GM23338 (cell line): Measurements from ENCODE around the gene HDAC6. TPM values are rescaled to one million over a fixed set of nuclear protein-coding genes. Genes with fewer than 3 reads are reported as not detected.

ENCODE experiments used
- ATAC-seq: fragments of 200-7000 bp; cut with Tn5 transposase; 3 replicates; pipeline ENCODE4 v1.9.1; 2020
- DNase-seq: peaks from one replicate; pipeline ENCODE4 v3.0.0-alpha.2; 2015; ENCODE audit warnings: low spot score
- H2AFZ ChIP-seq: fragments of 200-600 bp; sonication (generic); 2 replicates; pipeline ENCODE4 v1.8.0; 2016; ENCODE audit warnings: antibody characterized with exemption, mild to moderate bottlenecking, moderate library complexity
- H3F3A ChIP-seq: fragments of 200-600 bp; sonication (generic); replicated peaks from 2 replicates; pipeline ENCODE4 v1.8.0; 2017; ENCODE audit warnings: antibody characterized with exemption, mixed run types, low read depth
- H3K27ac ChIP-seq: fragments of 200-600 bp; sonication (generic); 2 replicates; pipeline ENCODE4 v1.6.1; 2016; ENCODE audit warnings: low read depth
- H3K27me3 ChIP-seq: fragments of 200-600 bp; sonication (generic); 2 replicates; pipeline ENCODE4 v1.8.0; 2016; ENCODE audit warnings: mild to moderate bottlenecking, mixed run types, moderate library complexity; ENCODE audit not compliant: insufficient read depth
- H3K36me3 ChIP-seq: fragments of 200-600 bp; sonication (generic); 2 replicates; pipeline ENCODE4 v1.8.0; 2016; ENCODE audit warnings: mild to moderate bottlenecking; ENCODE audit not compliant: insufficient read depth
- H3K4me1 ChIP-seq: fragments of 200-600 bp; sonication (generic); 2 replicates; pipeline ENCODE4 v1.8.0; 2016; ENCODE audit warnings: mild to moderate bottlenecking, moderate library complexity; ENCODE audit not compliant: insufficient read depth
- H3K4me2 ChIP-seq: fragments of 200-600 bp; sonication (generic); 2 replicates; pipeline ENCODE4 v1.7.1; 2017; ENCODE audit warnings: mixed run types
- H3K4me3 ChIP-seq: fragments of 200-600 bp; sonication (generic); 2 replicates; pipeline ENCODE4 v1.6.1; 2016; ENCODE audit warnings: mixed run types
- H3K79me2 ChIP-seq: fragments of 200-600 bp; sonication (generic); replicated peaks from 2 replicates; pipeline ENCODE4 v1.8.0; 2017; ENCODE audit warnings: mild to moderate bottlenecking; ENCODE audit not compliant: insufficient read depth
- H3K9me2 ChIP-seq: fragments of 200-600 bp; sonication (generic); 2 replicates; pipeline ENCODE4 v1.8.0; 2017; ENCODE audit not compliant: insufficient read depth
- H4K20me1 ChIP-seq: fragments of 200-600 bp; sonication (generic); replicated peaks from 2 replicates; pipeline ENCODE4 v1.8.0; 2017; ENCODE audit warnings: mild to moderate bottlenecking; ENCODE audit not compliant: insufficient read depth
- H3K27ac Mint-ChIP-seq: 2 replicates; pipeline ENCODE4 v1.8.0; 2020; ENCODE audit warnings: inconsistent platforms, mild to moderate bottlenecking, moderate library complexity, mixed read lengths
- H3K27me3 Mint-ChIP-seq: 3 replicates; pipeline ENCODE4 v1.8.0; 2022; ENCODE audit warnings: low read depth, mild to moderate bottlenecking, moderate library complexity, mixed read lengths, inconsistent platforms; ENCODE audit not compliant: insufficient read depth, poor library complexity
- H3K36me3 Mint-ChIP-seq: 3 replicates; pipeline ENCODE4 v1.8.0; 2021; ENCODE audit warnings: low read depth, mild to moderate bottlenecking, inconsistent platforms, moderate library complexity, mixed read lengths
- H3K4me1 Mint-ChIP-seq: 3 replicates; pipeline ENCODE4 v1.8.0; 2020; ENCODE audit warnings: mild to moderate bottlenecking, inconsistent platforms, mixed read lengths
- H3K4me3 Mint-ChIP-seq: 3 replicates; pipeline ENCODE4 v1.8.0; 2021; ENCODE audit warnings: moderate library complexity, mild to moderate bottlenecking, inconsistent platforms, mixed read lengths
- H3K9me3 Mint-ChIP-seq: 3 replicates; pipeline ENCODE4 v1.8.0; 2020; ENCODE audit warnings: moderate library complexity, mild to moderate bottlenecking, inconsistent platforms, mixed read lengths
- CREB1 ChIP-seq: fragments of 250-450 bp; sonication (Bioruptor Pico); IDR thresholded peaks from 2 replicates; pipeline ENCODE4 v1.5.0; 2020; ENCODE audit warnings: low read depth, mild to moderate bottlenecking, moderate library complexity
- EZH2 ChIP-seq: fragments of 200-600 bp; sonication (generic); IDR thresholded peaks from one replicate; pipeline ENCODE4 v1.8.0; 2017; ENCODE audit warnings: antibody characterized with exemption, mild to moderate bottlenecking, low read depth; ENCODE audit not compliant: unreplicated experiment
- EZH2phosphoT487 ChIP-seq: fragments of 200-600 bp; sonication (generic); IDR thresholded peaks from one replicate; pipeline ENCODE4 v1.8.1; 2018; ENCODE audit warnings: antibody characterized with exemption; ENCODE audit not compliant: unreplicated experiment
- JUNB ChIP-seq: IDR thresholded peaks from one replicate; pipeline ENCODE4 v1.6.1; 2016; ENCODE audit warnings: antibody characterized with exemption; ENCODE audit not compliant: unreplicated experiment
- NANOG ChIP-seq: IDR thresholded peaks from 2 replicates; pipeline ENCODE4 v1.6.1; 2016; ENCODE audit warnings: antibody characterized with exemption, borderline replicate concordance
- POLR2AphosphoS5 ChIP-seq: IDR thresholded peaks from 2 replicates; pipeline ENCODE4 v1.6.1; 2016; ENCODE audit warnings: antibody characterized with exemption, low read depth
- STAT1 ChIP-seq: IDR thresholded peaks from one replicate; pipeline ENCODE4 v1.6.1; 2016; ENCODE audit warnings: antibody characterized with exemption; ENCODE audit not compliant: unreplicated experiment
- ZNF331 ChIP-seq: fragments of 250-450 bp; sonication (Bioruptor Pico); IDR thresholded peaks from 2 replicates; pipeline ENCODE4 v1.5.0; 2020; ENCODE audit warnings: low read depth, mild to moderate bottlenecking, moderate library complexity
- polyA plus RNA-seq: library from polyadenylated mRNA; unstranded; fragments of >200 nt; fragmentation: Nextera tagmentation; extraction: Ambion mirVana; gene quantifications from 2 replicates; pipeline ENCODE4 v1.2.1, GENCODE V29; 2016
- total RNA-seq: library from RNA; depleted of rRNA; stranded (reverse); fragments of >200 nt; shearing (Covaris generic); gene quantifications from 2 replicates; pipeline ENCODE4 v1.2.3, GENCODE V29; 2014
- TF ChIP-seq, protein P1 (sequence below), 2 experiments: fragments of 200-600 bp in 1 of 2; sonication (generic) in 1 of 2; conservative IDR thresholded peaks; 2 replicates each; pipeline versions ENCODE4 v1.5.1 to v1.6.1; 2016 to 2017; ENCODE audit warnings: antibody characterized with exemption in 2 of 2, low read depth in 2 of 2, mild to moderate bottlenecking in 2 of 2, moderate library complexity in 1 of 2
- TF ChIP-seq, protein P2 (sequence below): IDR thresholded peaks from 2 replicates; pipeline ENCODE4 v1.6.1; 2016; ENCODE audit warnings: antibody characterized with exemption
- TF ChIP-seq, protein P3 (sequence below): IDR thresholded peaks from one replicate; pipeline ENCODE4 v1.6.1; 2018; ENCODE audit warnings: antibody characterized with exemption; ENCODE audit not compliant: unreplicated experiment

The HDAC6 gene
- total and polyA plus RNA-seq, 2 experiments from 2014 or later: 33.0 to 49.8 TPM

DNA sequence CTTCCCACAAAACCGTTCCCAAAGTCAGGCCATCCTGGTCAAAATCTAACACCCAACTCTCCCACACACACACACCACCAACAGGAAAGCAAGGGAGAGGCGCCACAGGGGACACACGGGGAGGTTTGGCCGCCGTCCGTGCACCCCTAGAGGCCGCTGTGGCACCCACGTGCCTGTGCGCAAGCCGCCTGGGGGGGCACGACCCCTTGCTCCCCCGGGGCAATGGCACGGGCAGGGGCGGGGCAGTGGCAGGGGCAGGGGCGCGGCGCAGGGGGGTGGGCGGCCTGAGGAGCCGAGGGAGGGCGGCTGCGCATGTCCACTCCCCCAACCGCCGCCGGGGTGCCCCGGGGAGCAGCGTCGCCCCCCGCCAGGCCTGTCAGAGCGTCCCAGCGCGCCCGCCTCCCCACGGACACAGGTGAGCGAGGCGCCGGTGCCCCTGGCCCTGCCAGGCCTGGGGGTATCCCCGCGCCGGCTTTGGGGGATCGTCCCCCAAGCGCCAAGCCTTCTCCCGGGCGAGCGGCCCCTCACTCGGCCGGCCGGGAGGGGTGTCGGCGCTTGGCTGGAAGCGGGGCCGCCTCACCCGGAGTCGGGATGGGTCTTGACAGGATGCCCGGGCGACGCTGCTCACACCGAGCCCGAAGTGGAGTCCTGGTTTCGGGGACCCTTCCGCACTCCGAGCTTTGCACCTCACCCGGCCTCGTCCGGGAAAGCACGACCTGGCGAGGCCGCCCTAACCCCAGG lies 24.4 kb downstream of the HDAC6 start, which contains the start of gene ERAS:
Gene ERAS, plus strand, starts transcription at position 379 of the 741 bp plus-strand sequence. CDS start 2,611 bp downstream, outside the sequence.
- Histone ChIP-seq H3K27ac (no peak within 1 kb of the TSS), H3K4me3 (peak within 1 kb of the TSS; percentile 55), H3K4me2 (peak within 1 kb of the TSS; percentile 78), H3F3A (no peaks in the 10 kb centered on the region), H4K20me1 (no peaks in the 10 kb centered on the region), H3K79me2 (no peaks in the 10 kb centered on the region), H2AFZ (0 out of 2 replicates have a peak within 1 kb of the TSS, but pooled peaks have one; percentile 32), H3K4me1 (no peaks in the 10 kb centered on the region), H3K36me3 (no peaks in the 10 kb centered on the region), H3K27me3 (peaks cover 39% of the 10 kb centered on the region), H3K9me2 (no peaks in the 10 kb centered on the region)
- peaks cover 3% of the 10 kb centered on the region; the same call in 1 of the 3 replicates for H3K9me3 Mint-ChIP-seq
- H3K27me3 Mint-ChIP-seq: peaks cover 26% of the 10 kb centered on the region
- peaks cover 22% of the 10 kb centered on the region; the same call in 2 of the 3 replicates for H3K36me3 Mint-ChIP-seq
- ATAC-seq: peak; percentile 40
- peaks cover 7% of the 10 kb centered on the region for H3K4me1 Mint-ChIP-seq
- peak within 1 kb of the TSS; percentile 71; the same call in 2 of the 3 replicates for H3K4me3 Mint-ChIP-seq
- H3K27ac Mint-ChIP-seq: 0 out of 2 replicates have a peak within 1 kb of the TSS, but pooled peaks have one; percentile 56
- peak; percentile 45 for DNase-seq
- TF ChIP-seq, protein P1, sequence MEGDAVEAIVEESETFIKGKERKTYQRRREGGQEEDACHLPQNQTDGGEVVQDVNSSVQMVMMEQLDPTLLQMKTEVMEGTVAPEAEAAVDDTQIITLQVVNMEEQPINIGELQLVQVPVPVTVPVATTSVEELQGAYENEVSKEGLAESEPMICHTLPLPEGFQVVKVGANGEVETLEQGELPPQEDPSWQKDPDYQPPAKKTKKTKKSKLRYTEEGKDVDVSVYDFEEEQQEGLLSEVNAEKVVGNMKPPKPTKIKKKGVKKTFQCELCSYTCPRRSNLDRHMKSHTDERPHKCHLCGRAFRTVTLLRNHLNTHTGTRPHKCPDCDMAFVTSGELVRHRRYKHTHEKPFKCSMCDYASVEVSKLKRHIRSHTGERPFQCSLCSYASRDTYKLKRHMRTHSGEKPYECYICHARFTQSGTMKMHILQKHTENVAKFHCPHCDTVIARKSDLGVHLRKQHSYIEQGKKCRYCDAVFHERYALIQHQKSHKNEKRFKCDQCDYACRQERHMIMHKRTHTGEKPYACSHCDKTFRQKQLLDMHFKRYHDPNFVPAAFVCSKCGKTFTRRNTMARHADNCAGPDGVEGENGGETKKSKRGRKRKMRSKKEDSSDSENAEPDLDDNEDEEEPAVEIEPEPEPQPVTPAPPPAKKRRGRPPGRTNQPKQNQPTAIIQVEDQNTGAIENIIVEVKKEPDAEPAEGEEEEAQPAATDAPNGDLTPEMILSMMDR (conservative IDR thresholded peaks at IDR 0.05; ENCODE audit: low read depth in 2 of 2): peak; percentile 22 to 46; a peak in 3 of 4 replicates
- TF ChIP-seq EZH2phosphoT487: no peak

DNA sequence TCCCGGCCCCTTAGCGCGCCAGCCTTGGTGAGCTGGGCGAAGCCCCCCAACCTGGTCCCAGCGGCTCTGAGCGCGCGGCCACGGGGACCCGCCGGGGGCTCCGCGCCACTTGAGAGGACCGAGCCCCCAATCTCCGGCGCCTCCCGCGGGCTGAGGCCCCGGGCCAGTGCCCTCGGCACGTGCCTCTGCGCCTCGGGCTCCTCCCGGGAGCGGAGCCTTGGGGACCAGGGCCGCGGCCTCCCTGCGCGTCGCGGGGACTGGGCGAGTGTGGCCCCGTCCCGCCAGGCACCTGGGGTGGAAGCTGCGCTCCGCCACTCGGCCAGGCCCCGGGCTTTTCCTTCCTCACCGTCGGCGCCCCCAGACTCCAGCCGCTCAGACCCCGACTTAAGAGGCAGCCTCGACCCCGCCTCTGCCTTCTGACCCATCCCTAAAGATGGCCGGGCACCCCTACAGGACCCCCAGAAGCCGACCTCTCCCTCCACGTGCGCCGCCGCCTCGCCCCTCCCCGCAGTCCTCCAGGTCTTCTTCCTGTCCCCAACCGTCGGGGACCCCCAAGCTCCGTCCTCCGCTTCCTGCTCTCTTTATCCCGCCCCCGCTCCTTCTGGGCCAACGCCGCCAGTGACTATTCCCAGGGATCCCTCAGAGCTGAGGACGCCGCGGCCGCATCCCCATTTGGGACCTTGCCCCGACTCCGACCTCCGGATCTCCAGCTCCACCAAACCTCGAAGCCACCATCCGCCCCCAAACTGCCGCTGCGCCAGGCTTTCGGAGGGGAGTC lies 25.2 kb downstream of the HDAC6 start:
- Histone ChIP-seq H3F3A (no peaks in the 10 kb centered on the region), H2AFZ (0 out of 2 replicates have a peak overlapping the region, but pooled peaks have one; percentile 32), H3K4me2 (peak overlapping the region; percentile 78), H3K4me1 (no peaks in the 10 kb centered on the region), H3K9me2 (no peaks in the 10 kb centered on the region), H3K27ac (no peak overlapping the region), H3K27me3 (peaks cover 46% of the 10 kb centered on the region), H4K20me1 (no peaks in the 10 kb centered on the region), H3K36me3 (no peaks in the 10 kb centered on the region), H3K79me2 (no peaks in the 10 kb centered on the region), H3K4me3 (peak overlapping the region; percentile 55)
- Mint-ChIP-seq H3K36me3 (peaks cover 22% of the 10 kb centered on the region; the same call in 2 of the 3 replicates), H3K9me3 (peaks cover 3% of the 10 kb centered on the region; the same call in 1 of the 3 replicates), H3K4me1 (peaks cover 7% of the 10 kb centered on the region), H3K27me3 (peaks cover 28% of the 10 kb centered on the region), H3K4me3 (peak overlapping the region; percentile 71), H3K27ac (0 out of 2 replicates have a peak overlapping the region, but pooled peaks have one; percentile 56)
- ATAC-seq (peak; percentile 18), DNase-seq (peak; percentile 42)
- TF ChIP-seq, protein P1 (conservative IDR thresholded peaks at IDR 0.05; ENCODE audit: low read depth in 2 of 2): no peak
- no peak for TF ChIP-seq STAT1
- TF ChIP-seq ZNF331 (CRISPR knock-in tag): no peak
- TF ChIP-seq, protein P2, sequence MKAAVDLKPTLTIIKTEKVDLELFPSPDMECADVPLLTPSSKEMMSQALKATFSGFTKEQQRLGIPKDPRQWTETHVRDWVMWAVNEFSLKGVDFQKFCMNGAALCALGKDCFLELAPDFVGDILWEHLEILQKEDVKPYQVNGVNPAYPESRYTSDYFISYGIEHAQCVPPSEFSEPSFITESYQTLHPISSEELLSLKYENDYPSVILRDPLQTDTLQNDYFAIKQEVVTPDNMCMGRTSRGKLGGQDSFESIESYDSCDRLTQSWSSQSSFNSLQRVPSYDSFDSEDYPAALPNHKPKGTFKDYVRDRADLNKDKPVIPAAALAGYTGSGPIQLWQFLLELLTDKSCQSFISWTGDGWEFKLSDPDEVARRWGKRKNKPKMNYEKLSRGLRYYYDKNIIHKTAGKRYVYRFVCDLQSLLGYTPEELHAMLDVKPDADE: no peak
- no peak for TF ChIP-seq NANOG
- TF ChIP-seq POLR2AphosphoS5: no peak; the same call in 1 of the 2 replicates
- TF ChIP-seq, protein P3, sequence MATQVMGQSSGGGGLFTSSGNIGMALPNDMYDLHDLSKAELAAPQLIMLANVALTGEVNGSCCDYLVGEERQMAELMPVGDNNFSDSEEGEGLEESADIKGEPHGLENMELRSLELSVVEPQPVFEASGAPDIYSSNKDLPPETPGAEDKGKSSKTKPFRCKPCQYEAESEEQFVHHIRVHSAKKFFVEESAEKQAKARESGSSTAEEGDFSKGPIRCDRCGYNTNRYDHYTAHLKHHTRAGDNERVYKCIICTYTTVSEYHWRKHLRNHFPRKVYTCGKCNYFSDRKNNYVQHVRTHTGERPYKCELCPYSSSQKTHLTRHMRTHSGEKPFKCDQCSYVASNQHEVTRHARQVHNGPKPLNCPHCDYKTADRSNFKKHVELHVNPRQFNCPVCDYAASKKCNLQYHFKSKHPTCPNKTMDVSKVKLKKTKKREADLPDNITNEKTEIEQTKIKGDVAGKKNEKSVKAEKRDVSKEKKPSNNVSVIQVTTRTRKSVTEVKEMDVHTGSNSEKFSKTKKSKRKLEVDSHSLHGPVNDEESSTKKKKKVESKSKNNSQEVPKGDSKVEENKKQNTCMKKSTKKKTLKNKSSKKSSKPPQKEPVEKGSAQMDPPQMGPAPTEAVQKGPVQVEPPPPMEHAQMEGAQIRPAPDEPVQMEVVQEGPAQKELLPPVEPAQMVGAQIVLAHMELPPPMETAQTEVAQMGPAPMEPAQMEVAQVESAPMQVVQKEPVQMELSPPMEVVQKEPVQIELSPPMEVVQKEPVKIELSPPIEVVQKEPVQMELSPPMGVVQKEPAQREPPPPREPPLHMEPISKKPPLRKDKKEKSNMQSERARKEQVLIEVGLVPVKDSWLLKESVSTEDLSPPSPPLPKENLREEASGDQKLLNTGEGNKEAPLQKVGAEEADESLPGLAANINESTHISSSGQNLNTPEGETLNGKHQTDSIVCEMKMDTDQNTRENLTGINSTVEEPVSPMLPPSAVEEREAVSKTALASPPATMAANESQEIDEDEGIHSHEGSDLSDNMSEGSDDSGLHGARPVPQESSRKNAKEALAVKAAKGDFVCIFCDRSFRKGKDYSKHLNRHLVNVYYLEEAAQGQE: no peak
- no peak for TF ChIP-seq JUNB
- no peak for TF ChIP-seq EZH2phosphoT487
- TF ChIP-seq CREB1 (CRISPR knock-in tag): no peak
- TF ChIP-seq EZH2: no peak
